ENCODE results near the gene AHDC1.

AHDC1 gene

DNA sequence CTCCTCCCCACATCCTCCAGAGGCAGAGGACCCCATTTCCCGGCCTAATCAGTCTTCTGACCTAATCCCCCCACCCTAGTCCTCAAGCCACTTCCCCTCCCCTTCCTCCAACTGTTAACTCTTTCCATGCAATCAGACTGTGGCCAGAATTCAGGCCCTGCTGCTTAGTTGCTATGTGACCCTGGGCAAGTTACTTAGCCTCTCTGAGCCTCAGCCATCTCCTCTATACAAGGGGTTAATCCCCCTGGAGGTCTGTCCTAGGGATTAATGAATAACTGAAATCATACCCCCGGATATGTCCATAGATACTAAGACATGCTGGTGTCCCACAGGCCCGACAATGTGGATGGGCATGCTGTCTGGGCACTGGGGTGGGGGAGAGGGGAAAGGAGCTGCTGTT, 18.3 kb downstream of the AHDC1 start:
- no peak for DNase-seq (ENCODE audit: extremely low read depth, insufficient read length)
- no peaks in the 10 kb centered on the region for H3K27me3 ChIP-seq (replicated peaks; ENCODE audit: control insufficient read depth, insufficient read depth, low read length)

DNA sequence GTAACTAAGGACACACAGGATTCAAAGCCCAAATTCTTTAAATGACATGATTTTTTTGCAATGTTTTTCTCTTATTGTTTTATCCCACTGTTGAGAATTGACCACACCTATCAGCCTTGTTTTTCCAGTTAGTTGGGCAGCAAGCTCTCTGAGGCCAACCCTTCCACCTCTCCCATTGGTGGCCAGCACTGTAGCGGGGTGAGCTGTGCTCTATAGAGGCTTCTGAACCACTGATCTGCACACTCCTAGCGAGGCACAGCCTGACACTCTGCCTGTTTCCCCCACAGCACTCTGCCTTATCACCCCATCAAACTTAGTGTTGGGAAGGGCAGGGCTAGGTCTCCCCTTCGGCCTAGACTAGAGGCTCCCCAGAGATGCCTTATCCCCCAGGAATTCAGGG, 19.5 kb downstream of the AHDC1 start:
- no peak for DNase-seq (ENCODE audit: extremely low read depth, insufficient read length)
- TF ChIP-seq, protein P1, sequence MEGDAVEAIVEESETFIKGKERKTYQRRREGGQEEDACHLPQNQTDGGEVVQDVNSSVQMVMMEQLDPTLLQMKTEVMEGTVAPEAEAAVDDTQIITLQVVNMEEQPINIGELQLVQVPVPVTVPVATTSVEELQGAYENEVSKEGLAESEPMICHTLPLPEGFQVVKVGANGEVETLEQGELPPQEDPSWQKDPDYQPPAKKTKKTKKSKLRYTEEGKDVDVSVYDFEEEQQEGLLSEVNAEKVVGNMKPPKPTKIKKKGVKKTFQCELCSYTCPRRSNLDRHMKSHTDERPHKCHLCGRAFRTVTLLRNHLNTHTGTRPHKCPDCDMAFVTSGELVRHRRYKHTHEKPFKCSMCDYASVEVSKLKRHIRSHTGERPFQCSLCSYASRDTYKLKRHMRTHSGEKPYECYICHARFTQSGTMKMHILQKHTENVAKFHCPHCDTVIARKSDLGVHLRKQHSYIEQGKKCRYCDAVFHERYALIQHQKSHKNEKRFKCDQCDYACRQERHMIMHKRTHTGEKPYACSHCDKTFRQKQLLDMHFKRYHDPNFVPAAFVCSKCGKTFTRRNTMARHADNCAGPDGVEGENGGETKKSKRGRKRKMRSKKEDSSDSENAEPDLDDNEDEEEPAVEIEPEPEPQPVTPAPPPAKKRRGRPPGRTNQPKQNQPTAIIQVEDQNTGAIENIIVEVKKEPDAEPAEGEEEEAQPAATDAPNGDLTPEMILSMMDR (IDR thresholded peaks at IDR 0.05; ENCODE audit: insufficient read depth, low read length, poor library complexity, severe bottlenecking), result no peak
- H3K4me3 ChIP-seq (replicated peaks; ENCODE audit: low read depth, low read length), result no peak overlapping the region
- H3K36me3 ChIP-seq (ENCODE audit: control insufficient read depth, insufficient read depth, low read length), result peaks cover 3% of the 10 kb centered on the region; the same call in 1 of the 2 replicates
- H3K27me3 ChIP-seq (replicated peaks; ENCODE audit: control insufficient read depth, insufficient read depth, low read length), result no peaks in the 10 kb centered on the region

More for the DNA sequence above, 18.3 kb downstream of the AHDC1 start:
- TF ChIP-seq, protein P1 (IDR thresholded peaks at IDR 0.05; ENCODE audit: insufficient read depth, low read length, poor library complexity, severe bottlenecking), result no peak
- Histone ChIP-seq H3K4me3 (replicated peaks; ENCODE audit: low read depth, low read length) (no peak overlapping the region), H3K36me3 (ENCODE audit: control insufficient read depth, insufficient read depth, low read length) (peaks cover 3% of the 10 kb centered on the region; the same call in 1 of the 2 replicates)

DNA sequence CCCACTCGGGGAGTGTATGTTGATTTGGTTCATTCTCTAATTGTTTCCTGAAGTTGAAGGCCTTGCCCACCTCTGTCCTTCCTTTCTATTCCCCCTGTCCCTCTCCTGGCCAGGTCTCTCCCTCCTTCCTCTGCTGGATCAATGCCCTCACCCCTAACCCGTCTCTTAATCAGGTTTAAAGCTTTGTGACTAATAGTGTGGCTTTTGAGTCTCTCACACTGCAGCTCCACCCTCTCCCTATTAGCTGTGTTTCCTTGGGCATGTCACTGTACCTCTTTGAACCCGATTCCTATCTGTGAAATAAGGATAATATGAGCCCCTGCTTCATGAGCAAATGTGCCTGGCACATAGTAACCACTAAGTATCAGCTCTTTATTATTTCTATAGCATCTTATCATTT, 20.5 kb downstream of the AHDC1 start:
- TF ChIP-seq, protein P1 (IDR thresholded peaks at IDR 0.05; ENCODE audit: insufficient read depth, low read length, poor library complexity, severe bottlenecking), result no peak
- Histone ChIP-seq H3K36me3 (ENCODE audit: control insufficient read depth, insufficient read depth, low read length) (peaks cover 1% of the 10 kb centered on the region; the same call in 1 of the 2 replicates), H3K27me3 (replicated peaks; ENCODE audit: control insufficient read depth, insufficient read depth, low read length) (no peaks in the 10 kb centered on the region), H3K4me3 (replicated peaks; ENCODE audit: low read depth, low read length) (no peak overlapping the region)
- DNase-seq (ENCODE audit: extremely low read depth, insufficient read length), result no peak

DNA sequence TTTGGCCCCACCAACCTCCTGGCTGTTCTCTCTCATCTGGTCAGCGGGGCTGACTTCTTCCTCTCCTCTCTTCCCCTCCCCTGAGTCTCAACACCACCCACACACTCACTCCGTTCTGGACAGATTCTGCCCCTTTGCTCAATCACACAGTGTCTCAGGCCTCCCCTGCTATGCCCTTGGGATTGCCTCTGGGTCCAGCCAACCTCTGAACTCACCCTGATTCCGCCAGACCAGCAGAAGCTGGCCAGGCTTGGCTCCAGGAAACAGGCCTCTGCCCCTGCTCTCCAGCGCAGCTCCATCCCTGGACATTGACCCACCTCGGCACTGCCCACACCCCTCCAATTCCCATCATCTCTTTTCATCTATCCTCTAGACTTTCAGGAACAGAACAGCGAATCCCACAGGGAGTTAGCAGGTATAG, 22.1 kb downstream of the AHDC1 start:
- H3K4me3 ChIP-seq (replicated peaks; ENCODE audit: low read depth, low read length), result no peak overlapping the region
- DNase-seq (ENCODE audit: extremely low read depth, insufficient read length), result no peak
- TF ChIP-seq, protein P1 (IDR thresholded peaks at IDR 0.05; ENCODE audit: insufficient read depth, low read length, poor library complexity, severe bottlenecking), result no peak
- no peaks in the 10 kb centered on the region for H3K27me3 ChIP-seq (replicated peaks; ENCODE audit: control insufficient read depth, insufficient read depth, low read length)
- H3K36me3 ChIP-seq (ENCODE audit: control insufficient read depth, insufficient read depth, low read length), result no peaks in the 10 kb centered on the region

DNA sequence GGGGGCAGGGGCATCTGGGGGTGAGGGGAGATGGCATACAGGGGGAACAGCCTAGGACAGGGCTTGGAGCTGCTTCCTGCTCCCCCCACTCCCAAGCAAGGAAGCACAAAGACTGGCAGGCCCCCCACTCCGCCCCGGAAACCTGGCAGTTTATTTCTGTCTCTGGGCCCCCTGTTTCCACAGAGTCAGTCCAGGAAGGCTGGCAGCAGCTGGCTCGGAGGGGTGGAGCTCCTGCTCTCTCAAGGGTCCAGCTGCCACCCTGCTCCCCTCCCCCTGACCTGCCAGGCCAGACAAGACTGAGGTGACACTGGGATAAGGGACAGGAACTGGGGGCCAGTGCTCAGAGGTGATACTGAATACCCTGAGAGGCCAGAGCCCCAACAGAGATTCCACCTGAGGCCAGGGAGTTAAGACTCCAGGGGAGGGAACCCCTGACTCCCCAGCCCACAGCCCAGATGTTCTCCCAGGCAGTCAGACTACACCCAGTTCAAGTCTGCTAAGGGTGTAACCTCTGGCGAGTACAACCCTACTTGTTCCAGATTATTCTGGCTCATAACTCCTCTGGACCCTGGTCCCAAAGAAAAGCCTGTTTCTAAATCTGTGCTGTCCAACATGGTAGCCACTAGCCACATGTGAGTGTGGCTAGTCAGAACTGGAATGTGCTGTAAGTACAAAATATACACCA, 26.3 kb downstream of the AHDC1 start:
- DNase-seq (ENCODE audit: extremely low read depth, insufficient read length), result no peak
- H3K27me3 ChIP-seq (replicated peaks; ENCODE audit: control insufficient read depth, insufficient read depth, low read length), result no peaks in the 10 kb centered on the region
- no peaks in the 10 kb centered on the region for H3K36me3 ChIP-seq (ENCODE audit: control insufficient read depth, insufficient read depth, low read length)
- TF ChIP-seq, protein P1 (IDR thresholded peaks at IDR 0.05; ENCODE audit: insufficient read depth, low read length, poor library complexity, severe bottlenecking), result no peak
- H3K4me3 ChIP-seq (replicated peaks; ENCODE audit: low read depth, low read length), result no peak overlapping the region
